ENCODE data around the gene RNASE11. TPM values are rescaled to one million over a fixed set of nuclear protein-coding genes. Genes with fewer than 3 reads are reported as not detected.

The RNASE11 gene
- polyA plus RNA-seq, 2 of the 4 experiments (the other 2 are of a cell fraction) = not detected

DNA sequence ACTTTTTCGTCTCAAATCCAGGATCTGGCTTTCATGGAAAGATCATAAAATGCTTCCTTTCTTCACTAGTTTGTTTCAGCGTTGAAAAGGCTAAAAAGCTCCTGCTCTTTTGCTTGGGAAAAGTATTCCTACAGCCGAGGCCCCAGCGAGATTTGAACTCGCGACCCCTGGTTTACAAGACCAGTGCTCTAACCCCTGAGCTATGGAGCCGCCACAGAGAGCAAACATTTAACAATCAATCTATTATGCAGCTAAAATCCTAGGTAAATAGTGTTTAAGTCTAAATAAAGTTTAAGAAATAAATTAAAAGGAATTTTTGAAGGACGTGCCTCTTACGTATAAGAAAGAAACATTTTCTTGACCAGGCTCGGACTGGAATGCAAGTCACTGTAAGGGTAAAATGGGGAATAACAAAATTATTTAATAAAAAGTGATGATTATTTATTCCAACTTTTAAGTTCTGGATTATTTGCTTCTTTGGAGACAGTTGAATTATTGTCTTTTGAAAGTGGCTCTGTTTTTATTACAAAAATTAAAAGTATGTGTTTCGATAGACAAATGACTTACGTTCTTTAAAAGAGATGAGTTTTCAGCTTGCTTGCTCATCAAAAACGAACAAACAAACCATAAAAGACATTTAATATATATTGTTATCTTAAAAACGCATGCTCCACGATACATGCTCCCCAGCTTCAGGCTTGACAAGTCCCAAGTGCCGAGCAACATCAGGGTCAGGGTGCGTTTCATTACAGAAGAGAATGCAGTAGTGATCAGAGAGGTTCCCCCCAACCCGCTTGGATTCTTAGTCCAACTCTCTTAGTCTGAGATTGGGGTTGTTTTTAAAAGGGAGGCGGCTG, 43.5 kb upstream of the RNASE11 start:
- FAIRE-seq (peak; percentile 89), ATAC-seq (peak in 1 of 2 experiments; percentile 56; a peak in 3 of 6 replicates), DNase-seq (ENCODE audit: low read depth in 1 of 2, low spot score in 1 of 2) (peak; percentile 69 to 82)
- POLR2A ChIA-PET = interaction anchor here (0.9 to 2.9 kb wide), 7 partner anchors 18 to 288 kb away, joined by 3 to 22 read pairs (median 6); partner anchors contain the start of gene PARP2
- TF ChIP-seq HOXA7 (CRISPR knock-in tag; IDR thresholded peaks at IDR 0.05) = no peak
- TF ChIP-seq, protein P1, sequence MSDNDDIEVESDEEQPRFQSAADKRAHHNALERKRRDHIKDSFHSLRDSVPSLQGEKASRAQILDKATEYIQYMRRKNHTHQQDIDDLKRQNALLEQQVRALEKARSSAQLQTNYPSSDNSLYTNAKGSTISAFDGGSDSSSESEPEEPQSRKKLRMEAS (IDR thresholded peaks at IDR 0.05) = 0 out of 2 replicates have a peak, but pooled peaks have one; percentile 18
- no peak for TF ChIP-seq POLR2A (IDR thresholded peaks at IDR 0.05; ENCODE audit: low read length)
- TF ChIP-seq, protein P2, sequence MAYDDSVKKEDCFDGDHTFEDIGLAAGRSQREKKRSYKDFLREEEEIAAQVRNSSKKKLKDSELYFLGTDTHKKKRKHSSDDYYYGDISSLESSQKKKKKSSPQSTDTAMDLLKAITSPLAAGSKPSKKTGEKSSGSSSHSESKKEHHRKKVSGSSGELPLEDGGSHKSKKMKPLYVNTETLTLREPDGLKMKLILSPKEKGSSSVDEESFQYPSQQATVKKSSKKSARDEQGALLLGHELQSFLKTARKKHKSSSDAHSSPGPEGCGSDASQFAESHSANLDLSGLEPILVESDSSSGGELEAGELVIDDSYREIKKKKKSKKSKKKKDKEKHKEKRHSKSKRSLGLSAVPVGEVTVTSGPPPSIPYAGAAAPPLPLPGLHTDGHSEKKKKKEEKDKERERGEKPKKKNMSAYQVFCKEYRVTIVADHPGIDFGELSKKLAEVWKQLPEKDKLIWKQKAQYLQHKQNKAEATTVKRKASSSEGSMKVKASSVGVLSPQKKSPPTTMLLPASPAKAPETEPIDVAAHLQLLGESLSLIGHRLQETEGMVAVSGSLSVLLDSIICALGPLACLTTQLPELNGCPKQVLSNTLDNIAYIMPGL (CRISPR knock-in tag; IDR thresholded peaks at IDR 0.05; ENCODE audit: borderline replicate concordance) = peak; percentile 82; the same call in 1 of the 2 replicates
- TF ChIP-seq GATA3 (IDR thresholded peaks at IDR 0.05; ENCODE audit: borderline replicate concordance) = peak; percentile 24; the same call in 1 of the 2 replicates
- peak; percentile 70 for TF ChIP-seq SREBF2 (IDR thresholded peaks at IDR 0.05)
- no peak for TF ChIP-seq ELK1 (IDR thresholded peaks at IDR 0.05; ENCODE audit: low read depth, low read length)
- peak; percentile 15 for TF ChIP-seq MAFK (IDR thresholded peaks at IDR 0.05; ENCODE audit: partially characterized antibody)
- peak in 1 of 2 experiments; percentile 53; a peak in 2 of 4 replicates for TF ChIP-seq CEBPB (IDR thresholded peaks at IDR 0.05)
- TF ChIP-seq CHD4 (IDR thresholded peaks at IDR 0.05; ENCODE audit: borderline replicate concordance) = no peak; the same call in 1 of the 2 replicates
- no peak for TF ChIP-seq ZFP36 (IDR thresholded peaks at IDR 0.05; ENCODE audit: borderline replicate concordance, partially characterized antibody)
- Histone ChIP-seq H3K4me2 (peak overlapping the region; percentile 99), H3K4me3 (peak overlapping the region; percentile 62), H3K27ac (peak overlapping the region; percentile 55 to 81; a peak in 5 of 6 replicates), H3K9me3 (peaks cover 4% of the 10 kb centered on the region; the same call in 1 of the 3 replicates), H3K4me1 (peaks cover 31% of the 10 kb centered on the region; the same call in 2 of the 3 replicates)
- CTCF ChIA-PET = interaction anchor here (0.5 to 4.6 kb wide), 15 partner anchors 16 to 340 kb away, joined by 3 to 30 read pairs (median 6); no protein-coding TSS in a partner anchor
- 2% methylated on average over 19 of the region's 19 CpGs for WGBS (ENCODE audit: missing lambda C conversion rate)

DNA sequence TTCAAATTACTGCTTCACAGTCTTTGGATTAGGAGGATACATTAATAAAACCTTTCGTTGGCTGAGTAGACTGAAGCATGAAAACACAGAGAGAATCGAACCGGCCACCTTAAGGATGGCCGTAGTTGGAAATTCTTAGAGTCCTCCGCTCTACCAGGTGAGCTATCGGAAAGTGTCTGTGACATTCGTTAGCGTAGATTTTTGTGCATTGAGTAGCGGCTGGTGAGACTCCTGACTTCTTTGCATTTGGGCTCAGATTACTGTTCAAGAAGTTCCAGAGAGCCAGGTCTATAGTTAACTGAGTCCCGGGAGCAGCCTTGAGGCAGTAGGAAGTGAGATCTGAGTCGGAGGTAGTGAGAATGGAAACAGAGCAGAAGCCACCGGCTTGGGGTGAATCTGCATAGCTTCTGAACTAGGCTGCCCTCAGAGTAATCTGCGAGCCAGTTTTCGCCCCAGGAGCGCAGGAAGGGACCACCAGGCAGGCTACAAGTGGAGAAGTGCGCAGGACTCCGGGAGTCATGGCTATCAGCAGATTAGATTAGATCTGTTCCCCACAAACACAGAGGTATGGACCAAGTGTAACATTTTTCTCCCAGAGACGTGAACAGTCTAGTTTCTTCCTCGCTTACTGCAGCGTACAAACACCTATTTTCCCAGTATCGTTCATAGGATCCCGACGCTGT, 42.7 kb upstream of the RNASE11 start:
- H3K27ac ChIP-seq = peak overlapping the region; percentile 55 to 81
- H3K4me3 ChIP-seq = peak overlapping the region; percentile 62
- POLR2A ChIA-PET = interaction anchor here (1.0 to 2.9 kb wide), 5 partner anchors 17 to 287 kb away, joined by 5 to 22 read pairs (median 9); partner anchors contain the start of gene PARP2
- ATAC-seq = peak; percentile 20 to 45; a peak in 5 of 6 replicates
- H3K9me3 ChIP-seq = peaks cover 4% of the 10 kb centered on the region; the same call in 1 of the 3 replicates
- TF ChIP-seq EP300 (IDR thresholded peaks at IDR 0.05) (no peak), FOSL2 (IDR thresholded peaks at IDR 0.05) (no peak), FOSL2 (CRISPR knock-in tag; IDR thresholded peaks at IDR 0.05) (no peak), SREBF2 (IDR thresholded peaks at IDR 0.05) (peak; percentile 54), JUNB (IDR thresholded peaks at IDR 0.05) (no peak), NFE2L2 (conservative IDR thresholded peaks at IDR 0.05; ENCODE audit: low read length) (no peak), ZC3H11A (IDR thresholded peaks at IDR 0.05) (no peak), EHF (CRISPR knock-in tag; IDR thresholded peaks at IDR 0.05) (no peak), HOXB5 (CRISPR knock-in tag; IDR thresholded peaks at IDR 0.05) (no peak), NPAS2 (CRISPR knock-in tag; IDR thresholded peaks at IDR 0.05; ENCODE audit: borderline replicate concordance) (no peak)
- TF ChIP-seq, protein P2 (CRISPR knock-in tag; IDR thresholded peaks at IDR 0.05; ENCODE audit: borderline replicate concordance) = peak; percentile 9; the same call in 1 of the 2 replicates
- TF ChIP-seq, protein P3, sequence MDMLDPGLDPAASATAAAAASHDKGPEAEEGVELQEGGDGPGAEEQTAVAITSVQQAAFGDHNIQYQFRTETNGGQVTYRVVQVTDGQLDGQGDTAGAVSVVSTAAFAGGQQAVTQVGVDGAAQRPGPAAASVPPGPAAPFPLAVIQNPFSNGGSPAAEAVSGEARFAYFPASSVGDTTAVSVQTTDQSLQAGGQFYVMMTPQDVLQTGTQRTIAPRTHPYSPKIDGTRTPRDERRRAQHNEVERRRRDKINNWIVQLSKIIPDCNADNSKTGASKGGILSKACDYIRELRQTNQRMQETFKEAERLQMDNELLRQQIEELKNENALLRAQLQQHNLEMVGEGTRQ (IDR thresholded peaks at IDR 0.05) = no peak
- TF ChIP-seq, protein P1 (IDR thresholded peaks at IDR 0.05) = peak; percentile 35; the same call in 1 of the 2 replicates
- TF ChIP-seq, protein P4, sequence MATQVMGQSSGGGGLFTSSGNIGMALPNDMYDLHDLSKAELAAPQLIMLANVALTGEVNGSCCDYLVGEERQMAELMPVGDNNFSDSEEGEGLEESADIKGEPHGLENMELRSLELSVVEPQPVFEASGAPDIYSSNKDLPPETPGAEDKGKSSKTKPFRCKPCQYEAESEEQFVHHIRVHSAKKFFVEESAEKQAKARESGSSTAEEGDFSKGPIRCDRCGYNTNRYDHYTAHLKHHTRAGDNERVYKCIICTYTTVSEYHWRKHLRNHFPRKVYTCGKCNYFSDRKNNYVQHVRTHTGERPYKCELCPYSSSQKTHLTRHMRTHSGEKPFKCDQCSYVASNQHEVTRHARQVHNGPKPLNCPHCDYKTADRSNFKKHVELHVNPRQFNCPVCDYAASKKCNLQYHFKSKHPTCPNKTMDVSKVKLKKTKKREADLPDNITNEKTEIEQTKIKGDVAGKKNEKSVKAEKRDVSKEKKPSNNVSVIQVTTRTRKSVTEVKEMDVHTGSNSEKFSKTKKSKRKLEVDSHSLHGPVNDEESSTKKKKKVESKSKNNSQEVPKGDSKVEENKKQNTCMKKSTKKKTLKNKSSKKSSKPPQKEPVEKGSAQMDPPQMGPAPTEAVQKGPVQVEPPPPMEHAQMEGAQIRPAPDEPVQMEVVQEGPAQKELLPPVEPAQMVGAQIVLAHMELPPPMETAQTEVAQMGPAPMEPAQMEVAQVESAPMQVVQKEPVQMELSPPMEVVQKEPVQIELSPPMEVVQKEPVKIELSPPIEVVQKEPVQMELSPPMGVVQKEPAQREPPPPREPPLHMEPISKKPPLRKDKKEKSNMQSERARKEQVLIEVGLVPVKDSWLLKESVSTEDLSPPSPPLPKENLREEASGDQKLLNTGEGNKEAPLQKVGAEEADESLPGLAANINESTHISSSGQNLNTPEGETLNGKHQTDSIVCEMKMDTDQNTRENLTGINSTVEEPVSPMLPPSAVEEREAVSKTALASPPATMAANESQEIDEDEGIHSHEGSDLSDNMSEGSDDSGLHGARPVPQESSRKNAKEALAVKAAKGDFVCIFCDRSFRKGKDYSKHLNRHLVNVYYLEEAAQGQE (IDR thresholded peaks at IDR 0.05) = no peak
- peak overlapping the region; percentile 99 for H3K4me2 ChIP-seq
- FAIRE-seq = no peak
- CTCF ChIA-PET = interaction anchor here (0.6 to 4.6 kb wide), 11 partner anchors 17 to 330 kb away, joined by 3 to 30 read pairs (median 8); no protein-coding TSS in a partner anchor
- peaks cover 33% of the 10 kb centered on the region; the same call in 2 of the 3 replicates for H3K4me1 ChIP-seq
- WGBS (ENCODE audit: missing lambda C conversion rate) = 1% methylated on average over 23 of the region's 23 CpGs
- peak; percentile 49 to 91 for DNase-seq (ENCODE audit: low read depth in 1 of 2, low spot score in 1 of 2)

All from A549 (cell line).